Astrocyte of the cerebellum (primary cell): ENCODE results near the gene TTLL5.

ENCODE experiments used
- DNase-seq: peaks from one replicate; pipeline ENCODE4 v3.0.0-alpha.2; 2011; ENCODE audit warnings: low read depth
- H3K4me3 ChIP-seq: 2 replicates; pipeline ENCODE4 v1.5.1; 2011; ENCODE audit warnings: mild to moderate bottlenecking, low read depth, low read length, moderate library complexity
- in situ Hi-C: cut with HindIII; loops from 2 replicates; pipeline ENCODE4 v1.10.0; 2017; ENCODE audit warnings: low sequenced_read_pairs
- TF ChIP-seq, protein P1 (sequence below): IDR thresholded peaks from 2 replicates; pipeline ENCODE4 v1.5.1; 2012; ENCODE audit warnings: low read length, low read depth, moderate library complexity, mild to moderate bottlenecking; ENCODE audit errors: missing control alignments

TTLL5 gene

DNA sequence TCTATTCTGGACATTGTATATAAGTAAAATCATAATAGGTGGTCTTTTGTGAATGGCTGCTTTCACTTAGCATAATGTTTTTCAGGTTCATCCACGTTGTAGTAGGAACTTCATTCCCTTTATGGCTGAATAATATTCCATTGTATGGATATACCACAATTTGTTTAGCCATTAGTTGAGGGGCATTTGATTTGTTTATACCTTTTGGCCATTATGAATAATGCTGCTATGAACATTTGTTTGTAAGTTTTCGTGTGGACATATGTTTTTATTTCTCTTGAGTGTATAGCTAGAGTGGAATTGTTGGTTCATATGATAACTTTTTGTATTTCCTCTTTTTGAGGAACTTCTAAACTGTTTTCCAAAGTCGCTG is 123.3 kb downstream of the TTLL5 start:
- TF ChIP-seq, protein P1, sequence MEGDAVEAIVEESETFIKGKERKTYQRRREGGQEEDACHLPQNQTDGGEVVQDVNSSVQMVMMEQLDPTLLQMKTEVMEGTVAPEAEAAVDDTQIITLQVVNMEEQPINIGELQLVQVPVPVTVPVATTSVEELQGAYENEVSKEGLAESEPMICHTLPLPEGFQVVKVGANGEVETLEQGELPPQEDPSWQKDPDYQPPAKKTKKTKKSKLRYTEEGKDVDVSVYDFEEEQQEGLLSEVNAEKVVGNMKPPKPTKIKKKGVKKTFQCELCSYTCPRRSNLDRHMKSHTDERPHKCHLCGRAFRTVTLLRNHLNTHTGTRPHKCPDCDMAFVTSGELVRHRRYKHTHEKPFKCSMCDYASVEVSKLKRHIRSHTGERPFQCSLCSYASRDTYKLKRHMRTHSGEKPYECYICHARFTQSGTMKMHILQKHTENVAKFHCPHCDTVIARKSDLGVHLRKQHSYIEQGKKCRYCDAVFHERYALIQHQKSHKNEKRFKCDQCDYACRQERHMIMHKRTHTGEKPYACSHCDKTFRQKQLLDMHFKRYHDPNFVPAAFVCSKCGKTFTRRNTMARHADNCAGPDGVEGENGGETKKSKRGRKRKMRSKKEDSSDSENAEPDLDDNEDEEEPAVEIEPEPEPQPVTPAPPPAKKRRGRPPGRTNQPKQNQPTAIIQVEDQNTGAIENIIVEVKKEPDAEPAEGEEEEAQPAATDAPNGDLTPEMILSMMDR = no peak
- DNase-seq = no peak
- in situ Hi-C loops = no loop called here
- no peak overlapping the region for H3K4me3 ChIP-seq

DNA sequence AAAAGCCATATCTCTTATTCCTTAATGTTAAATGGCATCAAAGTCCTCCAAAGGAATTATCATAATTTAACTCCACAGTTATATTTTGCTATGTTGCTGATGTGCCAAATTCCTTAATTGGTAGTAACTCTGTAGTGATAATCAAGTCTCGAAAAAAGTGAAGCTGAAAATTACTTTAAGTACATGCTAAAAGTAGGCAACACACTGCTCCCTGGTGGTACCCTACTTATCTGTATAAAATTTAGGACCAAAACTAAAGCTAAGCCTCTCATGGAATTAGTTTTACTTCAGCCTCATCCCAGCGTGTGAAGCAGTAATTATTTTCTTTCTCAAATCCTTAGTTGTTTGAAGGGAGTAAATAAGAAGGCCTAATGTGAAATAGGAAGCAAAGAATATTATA is 132.8 kb downstream of the TTLL5 start:
- TF ChIP-seq, protein P1 = no peak
- in situ Hi-C loops = no loop called here
- H3K4me3 ChIP-seq = no peak overlapping the region
- DNase-seq = no peak

DNA sequence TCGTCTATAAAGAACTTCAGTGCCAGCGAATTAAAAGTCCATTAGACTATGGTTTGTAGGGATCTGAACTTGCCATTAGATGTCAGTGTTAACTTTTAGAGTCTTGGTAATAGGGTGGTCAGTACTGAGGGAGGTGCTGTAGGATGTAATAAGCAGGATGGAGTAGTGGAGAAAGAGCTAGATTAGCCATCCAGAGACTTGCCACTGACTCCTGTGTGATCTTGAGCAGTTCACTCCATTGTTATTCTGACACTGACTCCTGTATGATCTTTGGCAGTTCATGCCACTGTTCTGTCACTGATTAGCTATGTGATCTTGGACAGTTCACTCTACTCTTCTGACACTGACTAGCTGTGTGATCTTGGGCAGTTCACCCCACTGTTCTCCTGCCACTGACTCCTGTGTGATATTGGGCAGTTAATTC is 133.6 kb downstream of the TTLL5 start:
- TF ChIP-seq, protein P1 = peak; percentile 46
- DNase-seq = peak; percentile 46

DNA sequence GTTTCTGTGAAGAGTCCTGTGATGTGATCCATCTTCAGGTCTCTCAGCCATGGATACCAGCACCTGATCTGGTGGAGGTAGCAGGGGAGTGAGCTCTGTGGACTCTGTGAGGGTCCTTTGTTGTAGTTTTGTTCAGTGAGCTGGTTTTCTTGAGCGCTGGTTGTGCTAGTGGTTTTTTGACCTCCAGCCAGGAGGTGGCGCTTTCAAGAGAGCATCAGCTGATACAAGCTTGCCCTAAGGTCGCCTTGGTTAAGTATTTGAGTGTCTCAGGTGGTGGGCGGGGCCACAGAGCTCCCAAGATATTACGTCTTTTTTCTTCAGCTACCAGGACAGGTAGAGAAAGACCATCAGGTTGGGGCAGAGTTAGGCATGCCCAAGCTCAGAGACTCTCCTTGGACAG is 139.7 kb downstream of the TTLL5 start:
- in situ Hi-C loops = no loop called here
- H3K4me3 ChIP-seq = no peak overlapping the region
- DNase-seq = no peak
- TF ChIP-seq, protein P1 = no peak

More for the DNA sequence above, 133.6 kb downstream of the TTLL5 start:
- in situ Hi-C loops = no loop called here
- H3K4me3 ChIP-seq = no peak overlapping the region

DNA sequence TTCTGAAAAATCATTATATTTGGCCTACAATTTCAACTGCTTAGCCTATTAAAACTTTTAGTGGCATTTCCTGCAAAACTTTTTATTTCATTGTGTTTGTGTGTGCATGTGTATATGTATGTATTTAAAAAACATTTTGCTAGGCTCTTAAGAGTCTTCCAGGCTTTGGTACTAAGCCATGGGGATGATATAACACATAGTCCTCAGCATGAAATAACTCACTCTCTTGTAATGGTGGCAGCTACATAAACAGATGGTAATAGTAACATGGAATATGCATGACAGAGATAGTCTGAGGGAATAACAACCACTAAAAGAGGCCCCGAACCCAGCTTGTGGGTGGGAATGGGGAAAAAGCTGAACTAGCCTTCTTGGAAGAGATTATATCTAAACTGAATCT is 141.4 kb downstream of the TTLL5 start:
- no peak for DNase-seq
- in situ Hi-C loops = no loop called here
- H3K4me3 ChIP-seq = no peak overlapping the region
- TF ChIP-seq, protein P1 = no peak

DNA sequence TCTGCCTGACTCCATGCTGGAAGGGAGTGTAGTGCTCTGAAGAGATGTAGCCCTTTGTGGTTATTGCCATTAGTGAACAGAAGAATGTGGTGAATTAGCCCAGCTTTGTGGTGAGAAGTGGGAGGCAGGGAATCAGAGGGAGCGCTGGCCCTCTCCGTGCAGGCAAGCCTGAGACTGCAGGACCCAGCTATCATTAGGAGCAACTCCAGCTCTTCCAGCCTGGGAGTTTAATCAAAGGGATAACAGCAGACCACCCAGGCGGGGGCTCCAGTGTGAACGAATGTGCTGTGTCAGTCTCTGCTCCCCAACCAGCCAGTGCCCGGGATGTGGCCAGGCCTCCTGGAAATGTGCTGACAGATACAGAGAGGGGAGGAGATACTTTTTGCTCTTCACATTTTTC is 142.7 kb downstream of the TTLL5 start:
- peak; percentile 66 for DNase-seq
- TF ChIP-seq, protein P1 = no peak
- in situ Hi-C loops = no loop called here
- no peak overlapping the region for H3K4me3 ChIP-seq
